GM18526 (cell line): ENCODE measurements around the gene JMJD6.

Experiments
- POLR2A ChIP-seq: IDR thresholded peaks from 3 replicates; pipeline ENCODE4 v1.6.1; 2011; ENCODE audit not compliant: insufficient read length; ENCODE audit errors: extremely low read depth

The JMJD6 gene

DNA sequence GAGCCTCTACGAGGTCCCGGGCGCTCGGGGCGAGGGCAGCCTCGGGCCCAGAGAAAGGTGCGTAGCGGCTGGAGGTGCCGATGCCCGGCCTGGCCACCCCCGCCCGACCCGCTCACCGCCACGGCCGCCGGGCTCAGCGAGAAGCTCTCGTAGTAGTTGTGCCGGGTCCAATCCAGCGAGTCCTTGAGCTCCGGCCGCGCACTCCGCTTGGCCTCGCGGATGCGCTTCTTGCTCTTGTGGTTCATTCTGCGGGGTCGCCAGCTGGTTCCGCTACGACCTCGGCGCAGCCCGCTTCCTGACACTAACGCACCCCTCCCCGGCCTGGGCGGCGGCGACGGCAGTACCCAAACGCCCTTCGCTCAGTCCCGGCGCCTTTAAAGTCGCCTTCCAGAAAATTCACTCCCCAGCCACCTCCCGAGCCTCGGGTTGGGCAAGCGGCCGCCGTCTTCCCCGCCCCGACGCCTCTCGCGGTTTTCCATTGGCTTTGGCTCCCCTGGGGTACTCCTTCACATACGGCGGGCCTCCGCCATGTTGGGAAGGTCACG lies at the start of gene JMJD6:
Gene JMJD6 (minus strand): TSS at position 376 of the 545 bp plus-strand sequence. CDS start 131 bp downstream, at position 245.
- peak; percentile 58 for TF ChIP-seq POLR2A

DNA sequence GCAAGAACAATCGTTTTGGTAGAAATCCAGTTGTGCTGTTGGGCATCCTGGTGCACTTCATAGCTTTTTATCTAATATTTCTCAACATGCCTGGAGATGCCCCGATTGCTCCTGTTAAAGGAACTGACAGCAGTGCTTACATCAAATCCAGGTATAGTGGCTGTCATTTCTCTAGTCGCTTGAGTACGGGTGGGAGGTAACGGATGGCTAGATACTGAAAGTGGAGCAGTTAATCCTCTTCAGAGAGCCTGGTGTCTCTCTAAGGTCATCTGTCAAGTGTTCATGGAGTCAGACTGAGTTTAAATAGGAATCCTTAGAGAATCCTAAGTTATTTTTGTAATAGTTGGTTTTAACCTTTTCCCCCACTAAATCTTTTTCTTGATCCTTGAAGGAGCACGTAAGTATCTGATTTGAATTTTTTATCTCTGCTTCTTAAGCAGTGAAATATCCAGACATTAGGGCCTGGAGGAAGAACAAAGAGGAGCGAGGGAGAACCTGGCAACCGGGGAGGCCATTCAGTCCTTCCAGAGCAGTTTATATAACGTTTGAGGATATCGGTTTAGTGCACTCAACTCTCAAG lies 48.7 kb upstream of the JMJD6 start:
- TF ChIP-seq POLR2A = no peak

DNA sequence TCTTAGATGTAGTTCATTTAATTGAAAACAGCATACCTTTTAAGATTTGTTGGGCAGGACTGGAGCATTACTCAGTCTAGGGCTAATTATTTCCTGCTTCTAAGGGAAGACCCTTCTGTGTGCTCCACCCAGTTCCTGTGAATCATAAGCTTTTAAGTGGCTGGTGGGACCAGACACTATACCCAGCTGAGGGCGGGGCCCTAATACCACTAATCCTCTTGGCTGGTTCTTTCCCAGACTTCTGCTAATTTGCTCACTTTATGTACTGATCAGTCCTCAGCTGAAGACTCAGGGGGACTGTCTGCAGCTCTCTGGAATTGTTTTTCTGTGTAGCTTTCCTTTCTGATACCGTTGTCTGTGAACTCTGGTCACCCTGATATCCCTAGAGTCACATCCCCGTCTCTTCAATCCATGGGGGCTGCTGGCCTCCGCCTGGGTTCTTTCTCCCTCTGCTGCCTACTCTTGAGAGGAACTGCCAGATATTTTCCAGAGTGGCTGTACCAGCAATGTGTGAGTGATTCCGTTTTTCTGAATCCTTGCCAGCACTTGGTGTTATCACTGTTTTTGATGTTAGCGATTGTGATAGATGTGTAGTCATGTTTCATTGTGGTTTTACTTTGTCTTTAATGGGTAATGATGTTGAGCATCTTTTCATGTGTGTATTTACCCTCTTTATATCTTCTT lies 46.6 kb upstream of the JMJD6 start:
- no peak for TF ChIP-seq POLR2A

DNA sequence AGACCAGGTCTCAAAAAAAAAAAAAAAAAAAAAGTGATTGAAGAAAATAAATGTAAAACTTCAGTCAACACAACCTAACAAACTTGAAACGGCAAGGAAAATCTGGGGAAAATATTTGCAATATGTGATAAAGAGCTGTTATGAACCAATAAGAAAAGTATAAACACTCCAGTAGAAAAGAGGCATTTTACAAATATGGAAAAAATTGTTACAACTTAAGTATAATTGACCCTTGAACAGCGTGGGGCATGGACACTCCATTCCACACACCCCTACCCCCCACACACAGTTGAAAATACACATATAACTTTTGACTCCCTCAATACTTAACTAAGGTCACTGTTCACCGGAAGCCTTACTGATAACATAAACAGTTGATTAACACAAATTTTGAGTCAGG lies 32.2 kb upstream of the JMJD6 start:
- TF ChIP-seq POLR2A = no peak

DNA sequence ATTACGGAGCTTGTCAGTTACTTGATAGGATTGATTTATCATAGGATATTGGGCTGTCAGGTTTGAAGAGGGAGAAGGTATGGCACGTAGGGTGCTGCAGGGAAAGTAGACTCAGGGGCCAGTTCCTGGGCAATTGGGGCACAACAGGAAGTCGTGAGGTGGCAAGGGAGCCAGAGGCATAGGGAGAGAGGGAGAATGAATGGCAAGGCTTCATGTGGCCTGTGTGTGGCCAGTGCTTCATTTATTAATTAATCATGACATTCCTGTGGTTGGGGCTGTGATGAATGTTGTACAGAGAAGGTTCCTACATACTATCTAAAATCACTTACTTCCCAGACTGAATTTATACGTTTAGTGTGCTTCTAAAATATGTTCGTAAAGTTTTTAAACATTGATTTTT lies 30.9 kb upstream of the JMJD6 start:
- TF ChIP-seq POLR2A = no peak

DNA sequence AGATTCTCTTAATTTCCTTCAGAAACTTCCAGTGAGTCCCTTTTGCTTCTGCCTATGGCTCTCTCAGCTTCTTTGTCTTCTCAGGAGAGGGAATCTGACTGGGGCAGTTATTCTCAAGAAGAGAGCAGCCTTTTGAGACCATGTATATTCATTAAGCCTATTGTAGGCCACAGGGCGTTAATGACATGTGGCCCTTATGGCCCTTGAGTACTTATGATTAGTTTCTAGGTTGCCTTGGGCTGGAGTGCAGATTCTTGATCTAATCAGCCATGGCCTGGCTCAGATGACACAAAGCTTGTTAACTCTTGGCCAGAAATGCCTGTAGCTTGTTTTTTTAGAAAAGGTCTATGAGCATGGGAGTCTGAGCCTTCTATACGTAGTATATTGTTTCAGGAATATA lies 28.9 kb upstream of the JMJD6 start:
- no peak for TF ChIP-seq POLR2A

DNA sequence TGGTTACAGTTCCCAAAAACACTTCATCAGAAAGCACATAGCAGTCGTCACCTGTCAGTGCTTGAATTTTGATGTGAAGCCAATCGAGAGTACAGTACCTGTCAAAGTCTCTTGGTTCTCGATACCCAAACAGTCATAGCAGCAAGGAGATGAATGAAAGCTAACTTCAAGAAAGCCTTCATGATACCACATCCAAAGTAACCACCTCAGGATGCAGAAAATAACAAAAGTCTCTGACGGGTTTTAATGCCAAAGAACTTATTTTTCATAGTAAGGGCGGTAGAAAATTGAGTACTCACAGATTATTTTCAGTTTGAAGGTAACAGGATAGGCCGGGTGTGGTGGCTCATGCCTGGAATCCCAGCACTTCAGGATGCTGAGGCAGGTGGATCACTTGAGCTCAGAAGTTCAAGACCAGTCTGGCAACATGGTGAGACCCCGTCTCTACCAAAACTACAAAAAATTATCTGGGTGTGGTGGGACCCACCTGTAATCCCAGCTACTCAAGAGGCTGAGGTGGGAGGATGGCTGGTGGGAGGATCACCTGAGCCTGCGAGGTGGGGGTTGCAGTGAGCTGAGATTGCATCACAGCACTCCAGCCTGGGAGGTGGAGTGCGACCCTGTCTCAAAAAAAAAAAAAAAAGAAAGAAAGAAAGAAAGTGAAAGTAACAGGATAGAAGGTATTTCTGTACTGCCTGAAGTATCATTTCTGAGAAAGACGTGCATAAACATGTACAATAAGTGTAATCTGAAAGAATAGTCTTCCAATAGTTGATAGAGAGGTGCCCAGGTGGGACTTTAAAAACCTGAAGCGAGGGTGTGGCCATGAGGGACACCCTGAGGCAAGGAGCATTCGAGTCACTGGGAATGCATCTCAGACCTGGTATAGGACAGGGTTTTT lies 26.9 kb upstream of the JMJD6 start:
- TF ChIP-seq POLR2A = no peak

DNA sequence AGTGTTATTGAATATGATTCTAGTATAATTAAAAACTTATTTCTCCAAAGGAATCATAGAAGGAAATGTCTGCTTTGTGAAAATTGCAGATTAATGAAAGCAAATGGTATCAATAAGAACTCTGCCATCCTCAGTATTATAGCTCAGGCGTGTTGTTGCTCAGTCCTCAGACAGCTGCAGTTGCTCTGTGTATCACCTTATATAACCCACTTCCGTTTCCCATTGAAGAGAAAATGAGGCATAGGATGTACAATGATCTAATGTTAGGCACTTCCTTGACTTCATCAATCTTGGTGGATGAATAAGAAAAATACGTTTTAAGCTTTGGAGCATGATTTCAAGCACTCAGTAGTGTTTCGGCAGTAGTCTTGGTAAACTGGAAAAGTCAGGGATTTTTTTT lies 25.6 kb upstream of the JMJD6 start:
- TF ChIP-seq POLR2A = no peak

DNA sequence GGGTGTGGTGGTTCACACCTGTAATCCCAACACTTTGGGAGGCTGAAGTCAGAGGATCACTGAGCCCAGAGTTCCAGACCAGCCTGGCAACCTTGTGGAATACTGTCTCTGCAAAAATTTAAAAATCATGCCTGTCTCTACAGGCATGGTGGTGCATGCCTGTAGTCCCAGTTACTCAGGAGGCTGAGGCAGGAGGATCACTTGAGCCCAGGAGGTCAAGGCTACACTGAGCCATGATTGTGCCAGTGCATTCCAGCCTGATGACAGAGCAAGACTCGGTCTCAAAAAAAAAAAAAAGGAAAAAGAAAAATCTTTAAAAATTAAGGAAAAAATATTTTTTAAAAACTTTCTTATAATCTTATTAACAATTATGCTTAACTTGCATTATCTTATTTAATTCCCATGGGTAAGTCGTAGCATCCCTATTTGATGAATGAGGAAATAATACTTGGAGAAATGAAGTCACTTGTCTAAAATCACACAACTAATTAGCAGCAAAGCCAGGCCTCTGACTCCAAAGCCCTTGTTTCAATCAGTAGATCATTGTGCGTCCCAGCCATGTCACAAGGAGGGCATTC lies 25.1 kb upstream of the JMJD6 start:
- no peak for TF ChIP-seq POLR2A

DNA sequence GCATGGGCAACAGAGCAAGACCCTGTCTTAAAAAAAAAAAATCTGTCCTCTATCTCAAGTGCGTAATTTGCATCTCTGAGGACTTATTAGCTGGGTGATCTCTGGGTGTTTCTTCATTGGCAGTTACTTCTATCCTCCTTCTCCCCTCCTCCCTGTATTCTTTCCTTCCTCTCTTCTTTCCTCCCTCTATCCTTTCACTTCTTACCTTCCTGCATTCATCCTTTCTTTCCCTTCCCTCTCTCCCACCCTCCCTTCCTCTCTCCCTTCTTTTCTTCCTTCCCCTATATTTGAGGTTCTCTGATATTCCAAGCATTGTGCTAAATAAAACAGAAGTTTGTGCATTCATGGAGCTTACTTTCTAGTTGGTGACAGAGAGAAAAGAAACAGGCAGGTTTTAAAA lies 22.3 kb upstream of the JMJD6 start:
- no peak for TF ChIP-seq POLR2A

DNA sequence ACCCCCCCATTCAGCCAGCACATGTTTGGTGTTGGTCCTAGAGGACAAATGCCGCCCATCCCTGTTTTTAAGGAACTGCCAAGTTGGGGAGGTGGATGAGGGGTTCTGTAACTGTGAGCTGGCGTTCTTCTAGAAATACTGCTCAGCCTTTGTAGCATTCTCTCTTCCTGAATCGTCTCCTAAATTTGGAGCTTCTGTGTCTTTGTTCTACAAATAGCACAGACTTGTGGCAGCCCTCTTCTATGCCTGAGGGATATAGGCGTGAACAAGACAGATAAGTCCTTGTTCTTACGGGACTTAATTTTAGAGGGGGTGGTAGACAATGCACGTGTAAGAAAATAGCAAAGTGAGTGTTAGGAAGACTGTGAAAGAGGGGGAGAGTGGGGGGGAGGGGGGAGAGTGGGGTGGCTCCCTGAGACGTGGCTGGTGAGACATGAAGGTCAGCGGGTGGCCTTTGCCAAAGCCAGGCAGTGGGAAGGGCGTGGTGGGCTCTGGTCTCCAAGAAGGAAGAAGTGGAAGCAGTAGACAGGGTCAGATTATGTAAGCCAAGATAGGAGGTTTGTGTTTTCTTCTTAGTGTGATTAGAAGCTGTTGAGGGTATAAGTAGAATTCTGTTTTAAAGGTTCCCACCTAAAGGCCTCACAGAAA lies 21.4 kb upstream of the JMJD6 start:
- no peak for TF ChIP-seq POLR2A

DNA sequence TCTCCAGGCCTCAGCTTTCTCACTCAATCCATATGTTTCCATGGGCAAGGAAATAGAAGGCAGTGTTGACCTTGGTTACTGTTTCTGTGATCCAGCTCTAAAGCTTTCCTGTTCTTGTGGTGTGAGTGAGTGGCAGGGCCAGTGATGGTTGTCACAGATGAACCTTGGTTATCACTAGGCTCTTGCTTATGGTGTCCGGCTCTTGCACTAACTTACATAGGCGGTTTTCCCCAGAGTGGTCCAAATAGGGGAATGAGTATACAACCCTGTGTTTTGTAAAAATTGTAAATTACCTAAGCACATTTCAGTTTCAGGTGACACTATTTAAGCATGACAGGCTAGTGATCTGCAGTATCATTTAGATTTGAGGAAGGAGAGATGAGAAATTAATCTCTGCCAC lies 18.3 kb upstream of the JMJD6 start:
- TF ChIP-seq POLR2A = no peak

DNA sequence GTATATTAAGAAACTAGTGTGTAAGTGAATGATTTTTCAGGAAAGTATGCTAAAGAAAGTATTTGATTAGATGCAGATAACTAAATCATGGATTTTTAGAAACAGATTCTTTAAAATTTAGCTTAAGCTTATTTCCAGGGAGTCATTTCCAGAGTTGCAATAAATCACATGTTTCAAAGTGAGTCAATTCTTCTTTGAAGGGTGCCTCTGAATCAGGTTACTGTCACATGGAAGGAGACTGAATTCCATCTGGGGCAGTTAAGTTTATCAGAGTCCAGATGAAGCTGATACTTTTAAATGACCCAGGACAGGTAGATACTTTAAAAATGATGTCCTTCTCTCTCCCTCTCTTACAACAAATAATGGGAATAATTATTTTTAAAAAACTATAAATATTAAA lies 16.6 kb upstream of the JMJD6 start:
- no peak for TF ChIP-seq POLR2A

DNA sequence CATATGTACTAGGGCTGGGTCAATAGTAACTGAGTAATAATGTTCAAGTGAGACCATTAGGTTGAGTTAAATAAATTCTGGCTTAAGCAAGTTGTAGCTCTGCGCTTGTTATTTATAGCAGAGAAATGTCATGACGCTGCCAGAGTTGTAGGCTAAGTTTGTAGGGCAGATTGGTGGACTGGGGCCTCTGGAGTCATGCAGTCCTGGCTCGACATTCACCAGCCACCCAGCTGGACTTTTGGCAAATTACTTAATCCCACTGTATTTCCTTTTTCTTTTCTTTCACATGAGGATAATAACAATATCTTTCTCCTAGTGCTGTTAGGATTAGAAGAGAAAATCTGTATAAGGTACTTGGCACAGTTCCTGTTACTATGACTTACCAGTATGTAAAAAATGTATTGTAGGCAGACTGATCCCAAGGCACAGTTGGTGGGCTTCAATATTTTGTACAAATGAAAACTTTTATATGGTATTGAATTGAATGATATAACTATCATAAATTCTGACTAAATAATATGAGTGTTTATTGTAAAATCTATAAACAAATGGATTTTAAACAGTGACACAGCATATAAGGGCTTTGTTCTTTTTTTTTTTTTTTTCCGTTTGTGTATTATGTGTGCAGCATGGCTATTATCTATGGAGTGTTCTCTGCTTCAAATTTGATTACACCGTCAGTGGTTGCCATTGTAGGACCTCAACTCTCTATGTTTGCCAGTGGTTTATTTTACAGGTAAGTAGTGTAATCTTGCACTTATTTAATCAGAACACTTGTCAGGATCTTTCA lies 14.1 kb upstream of the JMJD6 start:
- TF ChIP-seq POLR2A = no peak
